NCI-H460 (cell line): ENCODE measurements around the gene IGSF21. TPM values are rescaled to one million over a fixed set of nuclear protein-coding genes. Genes with fewer than 3 reads are reported as not detected.

ENCODE experiments used
- DNase-seq: peaks from one replicate; pipeline ENCODE4 v3.0.0-alpha.2; 2016; ENCODE audit warnings: low read depth; ENCODE audit errors: extremely low read depth
- total RNA-seq: library from RNA; depleted of rRNA; stranded (reverse); fragments of >200 nt; shearing (Covaris generic); gene quantifications from 2 replicates; pipeline ENCODE4 v1.2.3, GENCODE V29; 2014

The IGSF21 gene
- total RNA-seq, 1 experiment from 2014 or later, result not detected

DNA sequence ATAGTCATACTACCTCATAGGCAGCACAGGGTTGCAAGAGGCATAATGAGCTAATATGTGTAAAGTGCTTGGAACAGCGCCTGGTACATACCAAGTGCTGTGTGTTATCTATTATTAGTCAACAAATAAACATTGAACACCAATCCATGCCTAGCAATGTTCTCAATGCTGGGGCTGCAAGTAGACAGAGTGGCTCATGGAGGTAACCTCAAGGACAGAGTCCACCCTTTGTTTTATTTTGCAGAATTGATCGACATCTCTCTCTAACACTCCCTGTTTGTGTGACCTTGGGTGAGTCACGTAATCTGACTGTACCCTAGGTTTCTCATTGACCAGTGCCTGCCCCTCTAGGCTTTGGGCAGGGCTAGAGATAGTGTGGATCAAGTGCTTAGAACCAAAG is 209.2 kb downstream of the IGSF21 start:
- no peak for DNase-seq

DNA sequence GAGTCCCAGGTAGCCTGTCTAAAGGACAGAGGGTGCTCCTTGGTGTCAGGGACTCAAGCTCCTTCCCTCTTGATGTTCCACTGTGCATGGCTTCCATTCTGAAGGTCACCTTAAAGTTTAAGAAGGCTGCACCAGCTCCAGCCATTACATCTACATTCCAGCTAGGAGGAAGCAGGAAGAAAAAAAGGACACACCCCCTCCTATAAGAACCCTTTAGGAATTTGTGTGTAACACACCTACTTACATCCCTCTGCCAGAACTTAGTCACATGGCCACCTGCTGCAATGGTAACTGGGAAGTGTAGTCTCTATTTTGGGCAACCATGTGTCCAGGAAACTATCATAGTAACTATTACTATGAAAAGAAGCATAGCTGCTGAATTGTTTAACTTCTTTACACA is 211.5 kb downstream of the IGSF21 start:
- no peak for DNase-seq

DNA sequence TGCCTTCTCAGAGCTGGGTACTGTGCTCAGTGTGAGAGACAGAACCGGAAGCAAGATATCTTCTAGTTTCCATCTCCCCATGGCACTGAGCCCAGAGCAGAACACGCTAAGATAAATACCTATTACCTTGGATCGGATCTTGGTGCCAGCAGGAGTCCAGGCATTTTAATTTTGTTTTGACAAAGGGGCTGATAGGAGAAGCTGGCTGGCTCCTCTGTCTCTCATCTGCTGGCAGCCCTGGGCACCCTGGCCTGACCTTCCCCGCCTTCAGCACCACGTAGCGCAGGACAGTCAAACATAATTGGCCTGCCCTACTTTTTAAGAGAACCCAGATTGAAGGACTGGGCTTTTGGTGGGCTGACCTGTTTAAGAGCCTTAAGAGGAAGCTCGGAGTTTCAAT is 212.5 kb downstream of the IGSF21 start:
- DNase-seq, result no peak

DNA sequence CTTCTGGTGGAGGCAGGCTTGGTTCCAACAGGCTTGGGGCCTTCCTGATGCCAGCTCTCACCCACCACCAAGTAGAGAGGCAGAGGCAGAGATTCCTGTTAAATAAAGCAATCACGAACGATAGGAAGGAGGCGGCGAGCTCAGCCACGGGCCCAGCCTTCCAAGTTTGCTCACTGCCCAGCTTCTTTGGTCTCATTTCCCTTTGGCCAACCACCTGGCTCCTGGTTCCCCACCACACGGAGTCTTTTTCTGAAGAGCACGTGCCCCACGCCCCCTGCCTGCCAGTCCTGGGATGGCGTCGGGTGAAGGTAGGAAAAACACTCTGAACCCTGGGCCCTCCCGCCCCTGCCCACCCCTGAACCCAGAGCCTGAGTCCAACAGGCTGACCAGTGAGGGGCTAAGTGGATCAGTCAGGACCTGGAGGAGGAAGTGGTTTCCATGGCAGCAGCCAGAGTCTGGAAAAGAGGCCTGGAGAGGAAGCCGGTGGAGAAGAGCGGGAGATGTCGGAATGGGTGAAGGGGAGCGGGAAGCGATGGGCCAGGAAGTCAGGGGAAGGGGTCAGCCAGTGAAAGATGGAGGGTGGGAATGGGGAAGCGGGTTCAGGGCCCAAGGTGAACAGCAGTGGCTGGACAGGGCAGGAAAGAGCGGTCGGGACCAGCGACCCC is 214.9 kb downstream of the IGSF21 start:
- DNase-seq, result no peak

DNA sequence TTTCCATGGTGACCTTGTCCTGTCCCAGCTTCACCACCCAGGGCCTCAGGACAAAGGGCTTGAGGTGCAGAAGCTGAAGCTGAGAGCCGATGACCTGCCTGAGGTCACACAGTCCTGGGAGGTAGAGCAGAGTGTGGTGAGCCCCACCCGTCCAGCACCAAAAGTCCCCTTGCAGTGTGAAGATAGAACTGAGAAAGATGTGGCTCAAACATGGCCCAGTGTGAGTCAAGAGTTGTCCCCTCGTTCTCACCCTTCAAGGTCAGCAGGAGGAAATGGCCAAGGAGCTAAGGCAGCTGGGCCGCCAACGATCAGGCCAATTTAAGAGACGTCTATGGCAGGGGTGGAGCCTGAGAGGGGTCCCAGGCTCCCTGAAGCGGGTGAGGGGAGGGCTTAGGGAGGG is 215.7 kb downstream of the IGSF21 start:
- DNase-seq, result no peak

DNA sequence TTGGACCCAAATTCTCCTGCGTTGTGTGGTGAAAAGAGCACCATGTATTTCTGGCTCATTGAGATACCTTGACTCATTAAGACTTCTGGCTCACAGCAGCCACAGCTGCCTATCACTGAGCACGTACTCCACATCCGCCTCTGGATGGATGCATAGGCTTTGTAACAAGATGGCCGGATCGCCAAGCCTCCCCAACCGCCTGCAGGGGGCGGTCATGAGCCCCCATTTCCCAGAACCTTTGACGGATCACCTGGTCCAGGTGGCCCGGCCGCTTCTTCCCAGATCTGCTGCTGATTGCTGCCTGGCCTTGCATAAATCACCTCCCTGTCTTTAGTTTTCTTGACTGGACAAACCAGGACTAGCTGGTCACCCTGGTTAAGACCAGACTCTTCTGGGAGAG is 216.6 kb downstream of the IGSF21 start:
- no peak for DNase-seq

DNA sequence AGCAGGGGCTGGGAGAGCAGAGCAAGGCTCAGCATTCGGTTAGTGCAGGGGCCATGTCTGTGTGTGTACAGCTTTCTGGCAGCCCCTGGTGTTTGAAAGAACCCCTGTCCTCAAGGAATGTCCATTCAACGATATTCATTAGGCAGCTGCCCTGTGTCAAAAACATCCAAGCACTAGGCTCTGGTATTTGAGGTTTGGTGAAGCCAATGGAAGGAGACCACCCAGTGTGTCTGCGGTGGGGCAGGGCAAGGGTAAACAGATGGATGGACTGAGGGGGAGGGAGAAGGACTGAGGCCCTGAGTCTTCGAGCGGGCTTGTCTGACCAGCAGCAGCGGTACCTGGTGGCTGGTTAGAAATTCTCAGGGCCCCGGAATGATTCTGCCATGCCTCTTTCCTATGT is 217.5 kb downstream of the IGSF21 start:
- DNase-seq, result no peak

DNA sequence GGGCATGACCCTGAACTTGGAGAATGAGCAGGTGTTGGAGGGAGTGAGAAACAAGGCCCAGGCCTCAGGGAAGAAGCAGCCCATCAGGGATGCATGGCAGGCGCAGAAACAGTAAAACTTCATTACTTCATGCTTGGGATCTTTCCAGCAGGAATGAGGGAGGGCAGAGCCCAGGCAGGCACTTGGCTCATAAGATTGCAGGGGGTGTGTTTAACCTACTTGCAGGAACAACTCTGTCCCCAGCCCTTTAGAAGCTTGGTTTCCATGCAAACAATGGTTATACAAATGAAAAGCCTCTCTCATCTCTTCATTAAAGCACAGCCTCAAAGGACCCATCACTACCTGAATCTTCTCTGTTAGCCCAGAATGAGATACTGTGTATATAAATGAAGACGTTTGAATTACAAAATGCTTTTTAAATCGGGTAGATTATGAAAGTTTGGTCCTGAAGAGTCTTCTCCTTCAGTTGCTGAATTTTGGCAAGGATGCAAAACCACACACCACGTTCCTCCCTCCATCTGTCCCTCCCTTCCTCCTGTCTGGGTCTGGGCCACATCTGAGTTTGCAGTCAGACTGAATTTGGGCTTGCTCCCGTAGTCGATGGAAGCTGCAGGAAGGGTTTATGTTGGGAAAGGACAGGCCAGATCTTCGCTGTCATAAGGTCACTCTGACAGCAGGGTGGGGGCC is 218.8 kb downstream of the IGSF21 start:
- DNase-seq, result no peak

DNA sequence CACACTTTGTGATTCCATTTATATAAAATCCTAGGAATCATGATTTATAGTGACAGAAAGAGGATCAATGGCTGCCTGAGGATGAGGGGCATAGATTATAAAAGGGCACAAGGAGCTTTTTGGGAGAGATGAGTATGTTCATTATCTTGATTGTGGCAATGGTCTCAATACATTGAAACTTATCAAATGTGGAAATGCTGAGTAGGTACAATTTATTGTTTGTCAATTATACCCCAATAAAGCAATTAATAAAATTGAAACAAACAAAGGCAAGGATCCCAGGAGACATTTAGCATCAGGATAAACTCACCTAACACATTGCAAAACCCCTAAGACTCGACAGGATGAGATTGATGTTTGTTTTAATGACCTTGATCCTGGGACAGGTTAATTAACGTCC is 220.1 kb downstream of the IGSF21 start:
- DNase-seq, result no peak

DNA sequence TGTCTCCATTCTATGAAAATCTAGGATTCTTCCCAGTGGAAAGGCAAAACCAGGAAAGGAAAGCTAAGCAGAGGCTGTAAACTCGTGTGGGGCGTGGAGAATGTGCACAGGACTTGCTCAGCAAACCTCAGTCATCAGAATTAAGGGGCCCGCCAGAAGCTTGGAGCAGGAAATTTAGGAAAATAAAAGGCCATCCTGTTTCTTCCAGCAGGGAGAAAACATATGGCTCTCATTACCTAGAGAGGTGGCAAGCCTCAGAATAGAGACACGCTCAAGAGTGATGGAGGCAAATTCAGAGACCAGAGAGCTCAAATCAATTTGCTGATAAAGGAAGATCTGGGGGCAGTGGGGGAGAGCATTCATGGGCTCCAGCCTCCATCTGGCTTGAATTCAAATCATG is 221.2 kb downstream of the IGSF21 start:
- DNase-seq, result no peak

DNA sequence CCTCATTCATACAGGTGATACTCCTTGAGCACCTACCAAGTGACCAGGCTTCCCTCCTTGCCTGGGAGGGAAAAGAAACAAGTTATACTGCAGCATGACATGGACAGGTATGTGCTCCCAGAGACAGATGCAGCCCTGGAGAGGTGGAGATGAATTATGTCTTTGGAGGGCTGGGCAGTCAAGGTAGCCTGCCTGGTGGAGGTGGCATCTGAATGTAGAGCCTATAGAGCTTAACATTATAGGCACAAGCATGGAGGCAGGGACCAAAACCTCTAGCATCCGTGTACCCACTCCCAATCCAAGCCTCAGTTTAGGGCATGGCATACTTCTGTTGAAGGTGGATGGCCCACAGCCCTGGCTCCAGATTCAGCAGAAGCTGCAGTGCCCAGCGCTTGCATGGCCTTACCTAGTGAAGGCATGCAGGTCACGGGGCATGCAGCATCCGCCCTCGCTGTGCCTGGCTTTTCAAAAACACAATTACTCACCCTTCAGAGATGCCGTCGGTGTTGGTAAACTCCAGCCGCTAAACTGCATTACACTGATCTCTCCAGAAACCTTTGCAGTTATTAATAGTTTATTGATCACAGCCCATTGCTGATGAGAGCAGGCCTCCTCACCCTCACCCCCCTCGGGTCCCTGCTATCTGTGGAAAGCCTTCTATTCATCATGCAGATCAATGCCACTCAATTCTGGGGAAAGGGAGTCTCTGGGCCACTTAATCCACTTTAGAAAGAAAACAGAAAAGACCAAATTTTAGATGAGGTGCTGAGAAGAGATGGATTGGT is 222.1 kb downstream of the IGSF21 start:
- DNase-seq, result no peak

DNA sequence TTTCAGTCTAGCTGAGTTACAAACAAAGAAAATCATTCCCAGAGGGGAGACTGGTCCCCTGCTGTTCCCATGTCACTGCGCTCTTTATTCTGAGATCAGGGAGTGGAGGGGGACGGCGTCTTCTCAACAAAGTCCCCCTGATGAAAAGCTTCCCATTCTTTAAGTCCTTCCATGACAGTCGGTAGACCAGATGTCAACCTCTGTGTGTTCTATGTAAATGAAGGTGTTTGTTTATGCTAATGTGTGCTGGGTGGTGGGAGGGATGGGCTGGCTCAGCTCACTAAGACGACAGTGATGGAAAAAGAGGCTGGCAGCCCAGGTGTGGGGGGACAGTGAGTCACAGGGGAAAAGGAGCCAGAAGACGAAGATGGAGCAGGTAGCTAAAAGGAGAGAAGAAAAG is 225.0 kb downstream of the IGSF21 start:
- no peak for DNase-seq

DNA sequence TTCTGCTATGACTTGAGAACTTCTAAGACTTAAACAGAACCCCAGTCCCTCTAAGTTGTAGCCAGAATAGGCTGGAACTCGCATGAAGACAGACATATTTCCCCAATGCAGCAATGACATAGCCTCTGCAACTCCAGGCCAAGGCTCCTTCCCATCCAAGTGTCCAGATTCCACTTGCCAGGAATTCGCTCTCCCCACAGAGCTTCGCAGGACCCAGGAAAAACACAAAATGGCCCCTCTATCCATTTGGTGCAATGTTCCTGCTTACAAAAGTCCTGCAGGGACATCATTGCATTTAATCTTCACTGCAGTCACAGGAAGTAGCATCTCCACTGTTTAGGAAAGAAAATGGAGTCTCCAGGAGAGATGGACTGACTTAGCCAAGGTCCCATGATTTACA is 225.6 kb downstream of the IGSF21 start:
- no peak for DNase-seq

DNA sequence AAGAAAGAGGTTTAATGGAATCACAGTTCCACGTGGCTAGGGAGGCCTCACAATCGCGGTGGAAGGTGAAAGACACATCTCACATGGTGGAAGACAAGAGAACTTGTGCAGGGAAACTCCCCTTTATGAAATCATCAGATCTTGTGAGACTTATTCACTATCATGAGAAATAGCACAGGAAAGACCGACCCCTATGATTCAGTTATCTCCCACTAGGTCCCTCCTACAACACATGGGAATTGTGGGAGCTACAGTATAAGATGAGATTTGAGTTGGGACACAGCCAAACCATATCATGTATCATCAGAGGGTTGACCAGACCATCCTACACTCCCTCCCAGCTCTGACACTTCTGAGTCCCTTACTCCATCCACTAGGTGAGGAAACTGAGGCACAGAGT is 229.2 kb downstream of the IGSF21 start:
- DNase-seq, result no peak

DNA sequence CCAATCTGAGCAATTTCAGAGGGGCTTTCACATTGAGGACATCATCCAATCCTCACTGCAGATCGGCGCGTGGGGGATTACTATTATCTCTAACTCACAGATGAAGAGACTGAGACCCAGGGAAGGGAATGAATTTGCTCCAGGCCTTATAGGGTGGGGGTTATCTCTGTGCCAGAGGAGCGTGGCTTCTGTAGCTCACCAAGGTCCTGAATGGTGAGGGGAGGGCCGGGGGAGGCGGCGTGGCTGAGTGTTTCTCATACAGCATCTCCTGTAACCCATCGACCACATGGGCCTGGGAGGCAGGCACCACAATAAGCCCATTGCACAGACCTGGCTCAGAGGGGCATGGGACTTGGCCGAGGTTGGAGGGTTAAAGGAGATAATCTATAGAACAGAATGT is 230.2 kb downstream of the IGSF21 start:
- DNase-seq, result no peak

DNA sequence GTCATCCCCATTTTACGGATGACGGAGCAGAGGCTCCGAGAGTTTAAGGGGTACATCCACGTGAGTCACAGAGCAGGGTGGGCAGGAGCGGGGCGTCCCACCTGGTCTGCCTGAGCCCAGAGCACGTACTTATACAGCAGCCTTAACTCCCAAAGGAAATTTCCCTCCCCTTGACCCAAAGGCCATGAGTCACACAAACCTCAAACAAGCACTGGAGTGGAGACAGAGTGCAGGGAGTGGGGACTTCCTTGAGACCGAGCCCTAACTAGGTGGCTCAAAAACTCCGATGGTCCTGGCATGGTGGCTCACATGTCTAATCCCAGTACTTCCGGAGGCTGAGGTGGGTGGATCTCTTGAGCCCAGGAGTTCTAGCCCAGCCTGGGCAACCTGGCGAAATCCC is 231.6 kb downstream of the IGSF21 start:
- no peak for DNase-seq

DNA sequence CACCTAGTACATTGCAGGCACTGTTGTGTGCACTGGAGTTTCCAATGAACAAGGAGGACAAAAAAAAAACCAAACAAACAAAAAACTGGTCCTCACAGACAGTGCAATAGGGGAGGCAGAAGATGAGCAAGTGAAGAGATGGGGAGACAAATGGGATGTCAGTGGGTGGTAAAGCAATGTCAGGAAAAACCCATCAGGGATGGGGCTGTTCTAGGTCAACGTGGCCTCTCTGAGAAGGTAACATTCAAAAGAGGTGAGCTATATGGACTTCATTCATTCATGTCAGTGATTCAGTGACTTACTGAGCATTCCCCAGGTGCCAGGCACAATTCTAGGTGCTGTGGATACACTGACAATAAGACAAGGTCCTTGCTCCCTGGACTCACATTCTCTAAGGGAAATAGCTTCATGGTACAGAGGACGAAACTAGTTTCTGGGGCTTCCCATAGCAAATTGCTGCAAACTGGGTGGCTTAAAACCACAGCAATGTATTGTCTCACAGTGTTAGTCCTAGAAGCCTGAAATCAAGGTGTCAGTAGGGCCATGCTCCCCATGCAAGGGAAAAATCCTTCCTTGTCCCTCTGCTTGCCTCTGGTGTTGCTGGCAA is 232.7 kb downstream of the IGSF21 start:
- DNase-seq, result no peak

DNA sequence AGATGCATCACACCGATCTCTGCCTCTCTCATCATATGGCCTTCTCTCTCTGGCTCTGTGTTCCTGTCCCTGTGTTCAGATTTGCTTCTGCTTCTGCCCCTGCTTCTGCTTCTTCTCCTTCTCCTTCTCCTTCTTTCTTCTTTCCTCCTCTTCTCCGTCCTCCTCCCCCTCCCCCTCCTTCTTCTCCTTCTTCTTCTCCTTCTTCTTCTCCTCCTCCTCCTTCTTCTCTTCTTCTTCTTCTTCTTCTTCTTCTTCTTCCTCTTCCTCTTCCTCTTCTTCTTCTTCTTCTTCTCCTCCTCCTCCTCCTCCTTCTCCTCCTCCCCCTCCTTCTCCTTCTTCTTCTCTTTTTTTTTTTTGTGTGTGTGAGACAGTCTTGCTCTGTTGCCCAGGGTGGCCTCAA is 233.2 kb downstream of the IGSF21 start:
- DNase-seq, result no peak

DNA sequence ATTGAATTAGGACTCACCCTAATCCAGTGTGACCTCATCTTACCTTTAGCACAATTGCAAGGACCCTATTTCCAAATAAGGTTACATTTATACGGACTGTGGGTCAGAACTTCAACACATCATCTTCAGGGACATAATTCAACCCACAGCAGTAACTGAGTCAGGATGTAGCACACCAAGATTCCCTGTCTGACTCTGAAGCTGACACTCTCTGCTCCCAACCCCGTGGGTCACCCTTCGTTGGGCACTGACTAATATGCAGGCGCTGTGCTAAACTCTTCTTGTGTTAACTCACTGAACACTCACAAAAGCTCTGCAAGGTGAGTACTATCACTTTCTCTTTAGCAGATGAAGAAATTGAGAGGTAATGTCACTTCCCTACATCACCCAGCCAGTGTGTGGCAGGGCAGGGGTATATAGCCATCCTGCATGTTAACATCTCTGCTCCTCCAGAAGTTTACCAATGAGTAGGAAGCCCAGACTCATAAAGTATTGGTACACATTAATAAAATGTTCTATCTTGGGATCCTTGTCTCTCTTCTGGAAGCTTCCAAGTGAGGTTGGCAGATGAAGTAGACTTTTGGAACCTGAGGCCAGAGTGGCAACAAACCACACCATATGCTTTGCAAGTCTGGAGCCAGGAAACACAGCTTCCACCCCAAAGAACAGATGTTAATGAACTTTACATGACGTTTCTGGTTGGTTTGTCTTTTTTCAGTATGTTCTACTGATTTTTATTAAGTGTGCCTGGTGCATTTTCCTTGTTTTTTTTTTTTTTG is 233.9 kb downstream of the IGSF21 start:
- no peak for DNase-seq

DNA sequence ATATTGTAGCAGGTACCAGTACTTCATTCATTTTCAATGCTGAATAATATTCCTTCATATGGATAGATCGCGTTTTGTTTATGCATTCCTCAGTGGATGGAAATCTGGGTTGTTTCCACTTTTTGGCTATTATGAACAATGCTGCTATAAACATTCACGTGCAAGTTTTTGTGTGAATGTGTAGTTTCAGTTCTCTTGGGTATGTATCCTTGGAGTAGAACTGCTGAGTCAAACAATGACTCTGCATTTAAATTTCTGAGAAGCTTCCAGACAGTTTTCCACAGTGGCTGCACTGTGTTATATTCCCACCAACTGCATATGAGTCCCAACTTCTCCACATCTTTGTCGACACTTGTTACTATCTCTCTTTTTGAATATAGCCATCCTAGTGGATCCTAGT is 235.1 kb downstream of the IGSF21 start:
- DNase-seq, result no peak

DNA sequence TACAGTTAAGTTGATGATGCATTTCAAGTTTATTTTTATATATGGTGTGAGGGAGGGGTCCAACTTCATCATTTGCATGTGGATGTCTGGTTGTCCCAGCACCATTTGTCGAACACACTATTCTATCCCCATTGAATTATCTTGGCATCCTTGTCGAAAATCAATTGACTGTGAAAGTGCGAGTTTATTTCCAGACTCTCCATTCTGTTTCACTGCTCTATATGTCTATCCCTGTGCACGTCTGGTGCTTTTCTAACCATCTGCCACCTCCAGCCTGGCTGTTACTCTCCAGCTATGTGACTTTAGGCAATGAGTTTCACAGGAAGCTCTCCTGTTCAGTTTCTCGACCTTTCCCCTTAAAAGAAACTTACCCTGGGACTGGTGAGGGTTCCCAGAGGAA is 236.0 kb downstream of the IGSF21 start:
- DNase-seq, result no peak
